Diencephalon (tissue), 1 donor: Measurements from ENCODE around the gene CNTNAP5. TPM values are rescaled to one million over a fixed set of nuclear protein-coding genes. Genes with fewer than 3 reads are reported as not detected.

ENCODE experiments used
- small RNA-seq: library from RNA; depleted of rRNA; stranded (forward); fragments of <200 nt; gene quantifications from one replicate; pipeline ENCODE3, GENCODE V24; 2014
- total RNA-seq: library from RNA; depleted of rRNA; stranded (reverse); fragments of >200 nt; gene quantifications from one replicate; pipeline ENCODE4 v1.2.3, GENCODE V29; 2014

The CNTNAP5 gene
- total RNA-seq, result 66.2 TPM

GRCh38 chr2:124025171-124025580 is at the start of gene CNTNAP5:
Gene CNTNAP5, plus strand, starts transcription at chr2:124025287. Its CDS starts 364 bp downstream, at chr2:124025651.

Small RNAs within 50 kb of the gene (small RNA-seq; reads per million reads assigned to genes)
- gene AC019159.1, result not detected
- gene MTND5P22, result not detected
- gene RNA5SP102, result not detected
